BLaER1 (cell line): Measurements from ENCODE around the gene MAGI3.
"Not testable (repeated sequence)": the region's sequence is repeated elsewhere in the genome, so short reads cannot be mapped to it uniquely, and the experiment has no call there.

ENCODE experiments used
- H3K27ac ChIP-seq: shearing (Covaris generic); formaldehyde crosslinking; 2 replicates; pipeline ENCODE4 v1.8.1; 2022
- H3K27me3 ChIP-seq: shearing (Covaris generic); formaldehyde crosslinking; 2 replicates; pipeline ENCODE4 v1.8.1; 2022
- H3K36me3 ChIP-seq: shearing (Covaris generic); formaldehyde crosslinking; 2 replicates; pipeline ENCODE4 v1.8.1; 2022
- H3K4me1 ChIP-seq: shearing (Covaris generic); formaldehyde crosslinking; 2 replicates; pipeline ENCODE4 v1.8.1; 2022
- H3K4me2 ChIP-seq: shearing (Covaris generic); formaldehyde crosslinking; 2 replicates; pipeline ENCODE4 v1.8.1; 2022
- H3K4me3 ChIP-seq: shearing (Covaris generic); formaldehyde crosslinking; 2 replicates; pipeline ENCODE4 v1.8.1; 2022
- H3K9ac ChIP-seq: shearing (Covaris generic); formaldehyde crosslinking; 2 replicates; pipeline ENCODE4 v1.8.1; 2022
- H3K9me3 ChIP-seq: shearing (Covaris generic); formaldehyde crosslinking; 2 replicates; pipeline ENCODE4 v1.8.1; 2022
- H4K20me1 ChIP-seq: shearing (Covaris generic); formaldehyde crosslinking; 2 replicates; pipeline ENCODE4 v1.8.1; 2022
- Cebpa-rat ChIP-seq: shearing (Covaris generic); IDR thresholded peaks from 2 replicates; pipeline ENCODE4 v1.8.1; 2022

Gene MAGI3

DNA sequence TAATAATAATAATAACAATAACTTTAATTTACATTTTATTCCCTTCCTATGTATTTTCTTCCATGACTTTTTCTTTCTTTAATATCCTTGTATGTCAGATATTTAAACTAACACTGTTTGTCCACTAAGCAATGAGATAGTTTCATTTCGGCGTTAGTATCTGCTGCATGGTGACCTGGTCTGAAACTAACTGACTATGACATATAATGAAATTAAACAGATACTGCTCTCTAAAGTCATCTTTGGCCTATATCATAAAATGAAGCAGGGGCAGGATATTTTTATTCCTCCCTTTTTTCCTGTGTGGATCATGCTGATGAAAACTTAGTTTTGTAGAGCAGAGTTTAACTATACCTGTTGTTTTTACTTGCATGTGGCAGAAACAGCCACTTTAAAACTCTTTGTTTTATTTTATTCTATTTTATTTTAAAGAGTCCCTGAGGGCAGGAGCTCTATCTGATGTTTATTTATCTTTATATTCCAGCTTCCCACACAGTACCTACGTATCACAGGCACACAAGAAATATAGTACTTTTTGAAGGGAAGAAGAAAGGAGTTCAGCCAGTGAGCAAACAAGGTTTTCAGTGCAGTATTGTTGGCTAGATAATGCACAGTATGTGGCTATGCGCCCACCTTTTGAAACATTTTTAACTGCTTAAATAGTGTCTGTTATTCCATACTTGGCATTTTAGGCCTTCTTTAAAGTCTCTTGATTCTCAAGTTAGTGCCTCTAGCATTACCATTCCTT lies 203.4 kb downstream of the MAGI3 start:
- no peak overlapping the region for H3K27ac ChIP-seq
- no peaks in the 10 kb centered on the region for H3K4me1 ChIP-seq
- TF ChIP-seq Cebpa-rat, result no peak
- H3K9ac ChIP-seq, result no peak overlapping the region
- H3K4me2 ChIP-seq, result no peak overlapping the region
- H3K36me3 ChIP-seq, result peaks cover 29% of the 10 kb centered on the region
- peaks cover 27% of the 10 kb centered on the region for H3K9me3 ChIP-seq
- H3K27me3 ChIP-seq, result no peaks in the 10 kb centered on the region
- no peaks in the 10 kb centered on the region for H4K20me1 ChIP-seq
- no peak overlapping the region for H3K4me3 ChIP-seq

DNA sequence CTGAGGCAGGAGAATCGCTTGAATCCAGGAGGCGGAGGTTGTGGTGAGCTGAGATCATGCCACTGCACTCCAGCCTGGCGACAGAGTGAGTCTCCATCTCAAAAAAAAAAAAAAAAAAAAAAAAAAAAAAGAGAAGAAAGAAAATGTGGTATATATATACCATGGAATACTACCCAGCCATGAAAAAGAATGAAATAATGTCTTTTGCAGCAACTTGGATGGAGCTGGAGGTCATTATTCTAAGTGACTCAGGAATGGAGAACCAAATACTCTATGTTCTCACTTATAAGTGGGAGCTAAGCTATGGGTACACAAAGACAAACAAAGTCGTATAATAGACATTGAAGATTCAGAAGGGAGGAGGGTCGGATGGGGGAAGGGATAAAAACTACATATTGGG lies 214.2 kb downstream of the MAGI3 start:
- H3K27me3 ChIP-seq, H3K9ac ChIP-seq: not testable (repeated sequence)

DNA sequence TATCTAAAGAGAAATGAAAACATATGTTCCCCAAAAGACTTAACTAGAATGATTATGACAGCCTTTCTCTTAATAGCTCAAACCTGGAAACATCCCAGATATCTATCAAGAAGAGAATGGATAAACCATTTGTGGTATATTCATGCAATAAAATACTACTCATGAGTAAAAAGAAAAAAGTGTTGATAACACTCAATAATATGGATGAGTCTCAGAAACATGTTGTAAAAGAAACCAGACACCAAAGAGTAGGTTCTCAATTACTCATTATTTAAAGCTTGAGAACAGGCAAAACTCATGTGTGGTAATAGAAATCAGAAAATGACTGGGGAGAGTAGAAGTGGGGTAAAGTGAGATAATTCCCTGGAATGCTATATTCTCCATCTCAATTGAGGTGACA lies 214.8 kb downstream of the MAGI3 start:
- Histone ChIP-seq H4K20me1 (no peaks in the 10 kb centered on the region), H3K36me3 (no peaks in the 10 kb centered on the region), H3K4me1 (peaks cover 7% of the 10 kb centered on the region; the same call in 1 of the 2 replicates), H3K4me3 (no peak overlapping the region), H3K9me3 (no peaks in the 10 kb centered on the region; the same call in 1 of the 2 replicates), H3K9ac (no peak overlapping the region), H3K27me3 (no peaks in the 10 kb centered on the region), H3K4me2 (no peak overlapping the region), H3K27ac (no peak overlapping the region)
- no peak for TF ChIP-seq Cebpa-rat

More for the DNA sequence above, 214.2 kb downstream of the MAGI3 start:
- not testable (repeated sequence) for H3K4me2 ChIP-seq, H3K4me1 ChIP-seq, H3K36me3 ChIP-seq, H3K27ac ChIP-seq, H3K9me3 ChIP-seq, H4K20me1 ChIP-seq, H3K4me3 ChIP-seq

DNA sequence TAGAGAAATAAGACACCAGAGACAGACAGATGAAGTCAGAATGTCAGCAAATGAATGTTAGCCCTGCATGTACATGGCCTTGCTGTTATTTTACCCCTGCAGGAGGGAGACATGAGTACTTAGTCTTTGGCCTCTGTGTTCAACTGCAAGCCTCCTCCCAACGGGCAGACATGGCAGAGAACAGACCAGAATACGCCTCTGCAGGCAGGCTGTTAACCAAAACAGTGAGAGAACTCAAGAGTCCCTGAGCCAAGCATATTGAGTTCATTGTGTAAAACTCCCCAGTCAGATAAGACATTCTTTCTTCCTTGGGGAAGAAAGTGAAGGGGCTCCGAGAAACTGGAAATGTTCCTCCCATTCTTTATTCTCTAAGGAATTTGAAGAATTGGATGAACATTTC lies 218.1 kb downstream of the MAGI3 start:
- H3K4me1 ChIP-seq, result peaks cover 11% of the 10 kb centered on the region; the same call in 1 of the 2 replicates
- no peak overlapping the region for H3K27ac ChIP-seq
- no peak for TF ChIP-seq Cebpa-rat
- H3K4me3 ChIP-seq, result no peak overlapping the region
- no peaks in the 10 kb centered on the region for H3K36me3 ChIP-seq
- H3K9me3 ChIP-seq, result no peaks in the 10 kb centered on the region; the same call in 1 of the 2 replicates
- no peak overlapping the region for H3K9ac ChIP-seq
- H4K20me1 ChIP-seq, result no peaks in the 10 kb centered on the region
- H3K4me2 ChIP-seq, result no peak overlapping the region
- no peaks in the 10 kb centered on the region for H3K27me3 ChIP-seq

DNA sequence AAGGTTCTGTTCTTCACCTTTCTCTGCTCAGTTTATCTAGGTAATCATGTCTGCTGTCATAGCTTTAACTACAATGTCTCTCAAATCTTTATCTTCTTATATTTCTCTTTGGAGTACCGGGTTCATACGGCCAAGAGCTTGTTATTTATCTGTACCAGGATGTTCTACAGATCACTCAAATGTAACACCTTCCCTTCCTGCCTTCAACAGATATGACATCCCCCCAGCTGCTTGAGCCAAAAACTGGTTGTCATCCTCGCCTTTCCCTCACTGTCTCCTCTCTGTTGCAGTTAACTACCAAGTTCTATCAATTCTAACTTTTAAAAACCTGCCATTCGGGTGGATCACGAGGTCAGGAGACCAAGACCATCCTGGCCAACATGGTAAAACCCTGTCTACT lies 220.1 kb downstream of the MAGI3 start:
- Histone ChIP-seq H3K27ac (no peak overlapping the region), H3K4me1 (peaks cover 11% of the 10 kb centered on the region), H3K36me3 (no peaks in the 10 kb centered on the region), H4K20me1 (no peaks in the 10 kb centered on the region), H3K4me3 (no peak overlapping the region), H3K4me2 (peak overlapping the region; percentile 27; the same call in 1 of the 2 replicates), H3K9ac (no peak overlapping the region), H3K9me3 (no peaks in the 10 kb centered on the region), H3K27me3 (no peaks in the 10 kb centered on the region)
- TF ChIP-seq Cebpa-rat, result no peak

DNA sequence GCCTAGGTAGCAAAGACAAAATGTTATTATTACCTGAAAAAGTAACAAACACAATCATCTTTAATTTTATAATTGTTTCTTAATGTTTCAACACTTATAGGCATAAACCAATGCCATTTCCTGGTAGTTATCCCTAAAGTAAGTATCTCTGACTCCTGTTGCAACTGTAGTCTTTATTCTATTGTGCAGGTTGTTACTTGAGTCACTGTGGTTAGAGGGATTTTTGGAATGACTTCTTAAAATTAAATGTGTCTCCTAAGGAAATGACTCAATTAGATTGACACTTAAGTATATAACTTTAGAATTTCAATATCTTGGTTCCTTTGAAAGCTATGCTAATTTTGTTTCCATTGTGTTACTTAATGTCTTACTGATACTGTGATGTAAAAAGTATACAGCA lies 225.1 kb downstream of the MAGI3 start:
- Histone ChIP-seq H4K20me1 (no peaks in the 10 kb centered on the region), H3K9ac (no peak overlapping the region), H3K36me3 (no peaks in the 10 kb centered on the region), H3K4me2 (no peak overlapping the region), H3K4me1 (peaks cover 1% of the 10 kb centered on the region; the same call in 1 of the 2 replicates), H3K27me3 (no peaks in the 10 kb centered on the region), H3K9me3 (no peaks in the 10 kb centered on the region), H3K4me3 (no peak overlapping the region), H3K27ac (no peak overlapping the region)
- no peak for TF ChIP-seq Cebpa-rat

DNA sequence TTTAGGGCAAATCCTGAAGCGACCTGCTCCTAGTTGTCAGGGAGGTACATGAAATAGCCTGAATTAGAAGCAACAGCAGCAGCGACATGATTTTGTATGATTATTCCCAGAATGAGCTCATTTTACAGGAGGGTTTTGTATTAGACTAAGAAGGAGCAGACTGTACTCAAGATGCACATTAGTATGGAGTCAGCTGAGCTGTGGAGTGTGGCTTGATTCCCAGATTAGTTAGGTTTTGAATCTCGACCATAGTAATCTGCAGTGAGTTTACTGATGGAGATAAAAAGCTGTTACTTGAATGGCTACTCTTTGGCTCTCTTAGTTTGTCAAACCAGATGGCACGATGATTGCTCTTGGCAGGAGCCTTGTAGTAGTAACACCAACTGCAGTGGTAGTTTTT lies 225.8 kb downstream of the MAGI3 start:
- Histone ChIP-seq H3K27me3 (no peaks in the 10 kb centered on the region), H3K4me2 (no peak overlapping the region), H3K9me3 (no peaks in the 10 kb centered on the region), H3K9ac (no peak overlapping the region), H4K20me1 (no peaks in the 10 kb centered on the region), H3K27ac (no peak overlapping the region), H3K4me1 (no peaks in the 10 kb centered on the region; the same call in 1 of the 2 replicates), H3K4me3 (no peak overlapping the region), H3K36me3 (no peaks in the 10 kb centered on the region)
- no peak for TF ChIP-seq Cebpa-rat

DNA sequence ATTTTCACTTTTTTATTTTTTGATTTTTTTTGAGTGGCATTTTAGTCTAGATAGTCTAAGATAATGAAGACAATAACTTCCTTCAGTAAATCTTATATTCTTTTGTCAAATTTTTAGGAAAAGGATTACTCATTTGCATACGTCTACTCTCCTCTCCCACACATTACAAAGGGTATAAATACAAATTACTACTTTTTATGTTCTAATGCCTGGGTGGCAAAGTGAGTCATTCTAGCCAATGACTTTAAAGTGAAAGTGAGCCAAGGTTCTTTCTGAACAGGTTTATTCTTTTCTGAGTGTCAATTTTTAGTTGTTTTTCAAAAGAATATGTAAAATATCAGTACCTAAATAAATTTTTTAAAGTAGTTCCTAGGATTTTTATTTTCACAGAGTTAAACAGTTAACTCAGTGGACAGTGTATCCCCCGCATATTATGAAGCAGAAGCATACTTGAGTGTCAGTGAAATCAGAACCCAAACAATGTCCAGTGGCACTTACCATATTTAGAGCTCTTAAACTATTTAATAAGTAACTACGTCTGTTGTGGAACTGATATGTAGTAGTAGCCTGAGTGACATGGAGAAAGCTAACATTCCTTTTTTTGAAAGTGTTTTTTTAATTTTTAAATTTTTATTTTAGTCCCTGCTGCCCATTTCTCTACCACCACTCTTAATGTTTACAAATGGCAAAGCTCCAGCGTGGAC lies 227.3 kb downstream of the MAGI3 start:
- no peaks in the 10 kb centered on the region for H4K20me1 ChIP-seq
- no peak for TF ChIP-seq Cebpa-rat
- H3K36me3 ChIP-seq, result no peaks in the 10 kb centered on the region
- no peak overlapping the region for H3K4me2 ChIP-seq
- no peaks in the 10 kb centered on the region for H3K27me3 ChIP-seq
- no peak overlapping the region for H3K4me3 ChIP-seq
- H3K9ac ChIP-seq, result no peak overlapping the region
- no peaks in the 10 kb centered on the region for H3K9me3 ChIP-seq
- H3K4me1 ChIP-seq, result no peaks in the 10 kb centered on the region; the same call in 1 of the 2 replicates
- H3K27ac ChIP-seq, result no peak overlapping the region

DNA sequence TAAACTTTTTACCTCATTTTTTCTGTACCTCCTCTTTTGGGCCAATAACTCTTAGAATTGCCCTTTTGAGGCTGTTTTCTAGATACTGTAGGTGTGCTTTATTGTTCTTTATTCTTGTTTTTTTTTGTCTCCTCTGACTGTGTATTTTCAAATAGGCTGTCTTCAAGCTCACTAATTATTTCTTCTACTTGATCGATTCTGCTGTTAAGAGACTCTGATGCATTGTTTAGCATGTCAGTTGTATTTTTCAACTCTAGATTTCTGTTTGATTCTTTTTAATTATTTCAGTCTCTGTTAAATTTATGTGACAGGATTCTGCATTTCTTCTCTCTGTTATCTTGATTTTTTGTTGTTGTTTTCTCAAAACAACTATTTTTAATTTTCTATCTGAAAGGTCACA lies 238.7 kb downstream of the MAGI3 start:
- Histone ChIP-seq H3K36me3 (peaks cover 13% of the 10 kb centered on the region; the same call in 1 of the 2 replicates), H3K27me3 (no peaks in the 10 kb centered on the region), H3K9ac (no peak overlapping the region), H3K4me1 (no peaks in the 10 kb centered on the region), H4K20me1 (no peaks in the 10 kb centered on the region), H3K4me2 (no peak overlapping the region), H3K4me3 (no peak overlapping the region), H3K27ac (no peak overlapping the region), H3K9me3 (peaks cover 13% of the 10 kb centered on the region)
- TF ChIP-seq Cebpa-rat, result no peak
